Osteoblast (primary cell): Measurements from ENCODE around the gene GALNS. TPM values are rescaled to one million over a fixed set of nuclear protein-coding genes. Genes with fewer than 3 reads are reported as not detected.

Experiments
- DNase-seq: peaks from one replicate; pipeline ENCODE4 v3.0.0; 2011; ENCODE audit warnings: low spot score, mixed read lengths; ENCODE audit not compliant: insufficient read length; ENCODE audit errors: missing footprints
- H2AFZ ChIP-seq: 2 replicates; pipeline ENCODE4 v1.6.0; 2011; ENCODE audit warnings: mild to moderate bottlenecking, low read length
- H3K27ac ChIP-seq: 2 replicates; pipeline ENCODE4 v1.5.1; 2011; ENCODE audit warnings: mild to moderate bottlenecking, low read depth, low read length, moderate library complexity
- H3K27me3 ChIP-seq: 2 replicates; pipeline ENCODE4 v1.6.0; 2012; ENCODE audit warnings: mild to moderate bottlenecking, control low read depth, inconsistent platforms, low read length, moderate library complexity; ENCODE audit not compliant: insufficient read depth
- H3K36me3 ChIP-seq: 2 replicates; pipeline ENCODE4 v1.5.1; 2011; ENCODE audit warnings: mild to moderate bottlenecking, low read length, control low read depth, moderate library complexity; ENCODE audit not compliant: insufficient read depth
- H3K4me1 ChIP-seq: 2 replicates; pipeline ENCODE4 v1.5.1; 2011; ENCODE audit warnings: mild to moderate bottlenecking, low read length, control low read depth, moderate library complexity; ENCODE audit not compliant: insufficient read depth
- H3K4me2 ChIP-seq: 2 replicates; pipeline ENCODE4 v1.6.0; 2011; ENCODE audit warnings: mild to moderate bottlenecking, low read length; ENCODE audit not compliant: insufficient read depth
- H3K4me3 ChIP-seq: fragments of 200-600 bp; sonication (generic); 3 replicates; pipeline ENCODE4 v1.5.1; 2012; ENCODE audit warnings: mild to moderate bottlenecking, low read length, inconsistent platforms; ENCODE audit not compliant: insufficient read depth
- H3K79me2 ChIP-seq: 2 replicates; pipeline ENCODE4 v1.6.0; 2012; ENCODE audit warnings: mild to moderate bottlenecking, low read length, control low read depth, inconsistent platforms; ENCODE audit not compliant: insufficient read depth
- H3K9me3 ChIP-seq: 2 replicates; pipeline ENCODE4 v1.5.1; 2011; ENCODE audit warnings: low read depth, low read length, control low read depth
- H4K20me1 ChIP-seq: 2 replicates; pipeline ENCODE4 v1.6.0; 2012; ENCODE audit warnings: mild to moderate bottlenecking, low read length, control low read depth; ENCODE audit not compliant: insufficient read depth
- CTCF ChIP-seq: IDR thresholded peaks from 2 replicates; pipeline ENCODE4 v1.5.1; 2011; ENCODE audit warnings: mild to moderate bottlenecking, low read depth, low read length, moderate library complexity; ENCODE audit errors: extremely low read depth
- total RNA-seq: library from RNA; depleted of rRNA; stranded (reverse); fragments of >200 nt; gene quantifications from 2 replicates; pipeline ENCODE4 v1.2.3, GENCODE V29; 2012

The GALNS gene
- total RNA-seq, 1 donor: 48.1 TPM

- Histone ChIP-seq H3K36me3 (peaks cover 26% of the 10 kb centered on the region), H2AFZ (no peak overlapping the region), H4K20me1 (peaks cover 12% of the 10 kb centered on the region), H3K9me3 (no peaks in the 10 kb centered on the region), H3K27me3 (no peaks in the 10 kb centered on the region), H3K4me3 (no peak overlapping the region), H3K79me2 (peaks cover 25% of the 10 kb centered on the region), H3K4me2 (no peak overlapping the region), H3K27ac (no peak overlapping the region), H3K4me1 (peaks cover 35% of the 10 kb centered on the region)
- DNase-seq: peak; percentile 81
- TF ChIP-seq CTCF: no peak
Observed at GRCh38 chr16:88809068-88809675, 47.6 kb downstream of the GALNS start.

GRCh38 chr16:88807626-88808453, 48.9 kb downstream of the GALNS start:
- peaks cover 12% of the 10 kb centered on the region for H4K20me1 ChIP-seq
- no peaks in the 10 kb centered on the region for H3K27me3 ChIP-seq
- H3K4me1 ChIP-seq: peaks cover 36% of the 10 kb centered on the region
- no peak overlapping the region for H2AFZ ChIP-seq
- no peak overlapping the region for H3K4me3 ChIP-seq
- H3K27ac ChIP-seq: no peak overlapping the region
- H3K9me3 ChIP-seq: no peaks in the 10 kb centered on the region
- peaks cover 26% of the 10 kb centered on the region for H3K79me2 ChIP-seq
- DNase-seq: peak; percentile 69
- peaks cover 26% of the 10 kb centered on the region for H3K36me3 ChIP-seq
- no peak for TF ChIP-seq CTCF
- H3K4me2 ChIP-seq: no peak overlapping the region

- H3K36me3 ChIP-seq: peaks cover 26% of the 10 kb centered on the region
- peak; percentile 81 for DNase-seq
- peaks cover 26% of the 10 kb centered on the region for H3K79me2 ChIP-seq
Observed at GRCh38 chr16:88807142-88807625, 49.6 kb downstream of the GALNS start.

More at GRCh38 chr16:88807142-88807625, 49.6 kb downstream of the GALNS start:
- Histone ChIP-seq H3K4me3 (no peak overlapping the region), H4K20me1 (peaks cover 12% of the 10 kb centered on the region), H3K27me3 (no peaks in the 10 kb centered on the region), H3K9me3 (no peaks in the 10 kb centered on the region), H3K27ac (no peak overlapping the region), H3K4me1 (peaks cover 32% of the 10 kb centered on the region), H2AFZ (no peak overlapping the region), H3K4me2 (no peak overlapping the region)
- no peak for TF ChIP-seq CTCF
